GM19023 (cell line): ENCODE data around the gene DGKQ.
"Not testable (repeated sequence)": the region's sequence is repeated elsewhere in the genome, so short reads cannot be mapped to it uniquely, and the experiment has no call there.

ENCODE experiments used
- ATAC-seq: cut with Tn5 transposase; IDR thresholded peaks from one replicate; pipeline ENCODE4 v1.9.1; 2021; ENCODE audit warnings: mild to moderate bottlenecking, moderate library complexity; ENCODE audit not compliant: unreplicated experiment

DGKQ gene

GRCh38 chr4:982814-983213, 9.4 kb upstream of the DGKQ start:
- ATAC-seq: no peak

GRCh38 chr4:982291-982690, 8.9 kb upstream of the DGKQ start:
- ATAC-seq: no peak

GRCh38 chr4:978957-979701, 5.8 kb upstream of the DGKQ start:
- no peak for ATAC-seq

GRCh38 chr4:976016-976415, 2.6 kb upstream of the DGKQ start:
- not testable (repeated sequence) for ATAC-seq

- no peak for ATAC-seq
Observed at GRCh38 chr4:974668-975067, 1.3 kb upstream of the DGKQ start.

GRCh38 chr4:972651-973424, 531 bp downstream of the DGKQ start:
- ATAC-seq: peak; percentile 47

GRCh38 chr4:971666-972500, 1.5 kb downstream of the DGKQ start:
- ATAC-seq: no peak

- no peak for ATAC-seq
Observed at GRCh38 chr4:970854-971520, 2.4 kb downstream of the DGKQ start.

- ATAC-seq: no peak
Observed at GRCh38 chr4:970046-970745, 3.2 kb downstream of the DGKQ start.

- no peak for ATAC-seq
Observed at GRCh38 chr4:968621-969394, 4.6 kb downstream of the DGKQ start.

- ATAC-seq: no peak
Observed at GRCh38 chr4:968221-968620, 5.1 kb downstream of the DGKQ start.

- no peak for ATAC-seq
Observed at GRCh38 chr4:967113-968104, 6.0 kb downstream of the DGKQ start.

- ATAC-seq: no peak
Observed at GRCh38 chr4:966266-967112, 6.9 kb downstream of the DGKQ start.

GRCh38 chr4:965766-966134, 7.6 kb downstream of the DGKQ start:
- ATAC-seq: no peak

- ATAC-seq: no peak
Observed at GRCh38 chr4:965048-965765, 8.2 kb downstream of the DGKQ start.

- no peak for ATAC-seq
Observed at GRCh38 chr4:964346-965025, 8.9 kb downstream of the DGKQ start.
